OCI-LY7 (cell line): ENCODE data around the gene HS6ST3. TPM values are rescaled to one million over a fixed set of nuclear protein-coding genes. Genes with fewer than 3 reads are reported as not detected.

ENCODE experiments used
- BruUV-seq: library from RNA; stranded (reverse); fragments of 400-500 nt; replicated peaks from 2 replicates; lab custom pipeline; 2021; lab: Mats Ljungman, UMichigan
- CTCF ChIA-PET: fragments of 300-600 bp; sonication (Branson Sonifier 250); formaldehyde crosslinking; loops from one replicate; lab custom pipeline; 2022; ENCODE audit warnings: antibody characterized with exemption; ENCODE audit not compliant: unreplicated experiment; lab: Charles Lee
- POLR2A ChIA-PET: fragments of 300-600 bp; sonication (Branson Sonifier 250); formaldehyde crosslinking; loops from one replicate; lab custom pipeline; 2022; ENCODE audit warnings: antibody characterized with exemption; lab: Charles Lee
- DNase-seq: peaks from one replicate; pipeline ENCODE4 v3.0.0-alpha.2; 2015; ENCODE audit warnings: low spot score
- H2AFZ ChIP-seq: fragments of 200-600 bp; sonication (generic), shearing (Covaris generic); 2 replicates; pipeline ENCODE4 v1.6.1; 2014; ENCODE audit warnings: mild to moderate bottlenecking, antibody characterized with exemption, low read length, moderate library complexity
- H3K27ac ChIP-seq: fragments of 200-600 bp; sonication (generic); 2 replicates; pipeline ENCODE4 v1.5.1; 2014; ENCODE audit warnings: mixed run types, low read depth, mild to moderate bottlenecking, moderate library complexity, low read length, inconsistent platforms; ENCODE audit not compliant: poor library complexity, severe bottlenecking
- H3K36me3 ChIP-seq: fragments of 200-600 bp; sonication (generic); 2 replicates; pipeline ENCODE4 v1.6.1; 2014; ENCODE audit warnings: mild to moderate bottlenecking, antibody characterized with exemption, low read length, moderate library complexity, mixed read lengths; ENCODE audit not compliant: insufficient read depth
- H3K4me1 ChIP-seq: fragments of 200-600 bp; sonication (generic); 2 replicates; pipeline ENCODE4 v1.5.1; 2014; ENCODE audit warnings: mild to moderate bottlenecking, low read length; ENCODE audit not compliant: insufficient read depth, poor library complexity, severe bottlenecking
- H3K4me2 ChIP-seq: fragments of 200-600 bp; sonication (generic); 2 replicates; pipeline ENCODE4 v1.6.1; 2014; ENCODE audit warnings: mild to moderate bottlenecking, low read length
- H3K4me3 ChIP-seq: fragments of 200-600 bp; sonication (generic); 2 replicates; pipeline ENCODE4 v1.5.1; 2014; ENCODE audit warnings: mild to moderate bottlenecking, low read depth, low read length; ENCODE audit not compliant: poor library complexity, severe bottlenecking
- H3K79me2 ChIP-seq: fragments of 200-600 bp; sonication (generic); 2 replicates; pipeline ENCODE4 v1.6.1; 2016; ENCODE audit warnings: low read depth, mild to moderate bottlenecking, low read length, moderate library complexity, mixed read lengths; ENCODE audit not compliant: insufficient read depth
- H3K9me2 ChIP-seq: fragments of 200-600 bp; sonication (generic); 2 replicates; pipeline ENCODE4 v1.6.1; 2016; ENCODE audit warnings: mild to moderate bottlenecking, low read length, mixed read lengths; ENCODE audit not compliant: insufficient read depth
- H3K9me3 ChIP-seq: fragments of 200-600 bp; sonication (generic); 2 replicates; pipeline ENCODE4 v1.6.1; 2014; ENCODE audit warnings: mild to moderate bottlenecking, mixed run types, low read length, mixed read lengths
- H4K20me1 ChIP-seq: fragments of 200-600 bp; sonication (generic); 2 replicates; pipeline ENCODE4 v1.6.1; 2014; ENCODE audit warnings: mild to moderate bottlenecking, antibody characterized with exemption, low read length, moderate library complexity, mixed read lengths; ENCODE audit not compliant: insufficient read depth
- EZH2phosphoT487 ChIP-seq: fragments of 200-600 bp; sonication (generic); IDR thresholded peaks from 2 replicates; pipeline ENCODE4 v1.6.1; 2018; ENCODE audit warnings: low read depth, borderline replicate concordance, mild to moderate bottlenecking, mixed run types, antibody characterized with exemption, low read length, moderate library complexity, mixed read lengths
- intact Hi-C: fragments of 100-400 bp; cut with micrococcal nuclease; formaldehyde crosslinking; loops from one replicate; pipeline ENCODE4 v1.10.0; 2022; ENCODE audit not compliant: unreplicated experiment
- total RNA-seq, 2 experiments: library from RNA; depleted of rRNA in 1 of 2; stranded (reverse); fragments of >200 nt in 1 of 2; shearing (Covaris generic) in 1 of 2; gene quantifications; 2 replicates each; pipeline ENCODE4 v1.2.3, GENCODE V29; 2014 to 2022
- TF ChIP-seq, protein P1 (sequence below): fragments of 200-600 bp; sonication (generic); conservative IDR thresholded peaks from 2 replicates; pipeline ENCODE4 v1.5.1; 2014; ENCODE audit warnings: mild to moderate bottlenecking, antibody characterized with exemption, low read length, moderate library complexity, mixed read lengths

Gene HS6ST3
- total RNA-seq, 2 experiments from 2014 or later, result not detected

DNA sequence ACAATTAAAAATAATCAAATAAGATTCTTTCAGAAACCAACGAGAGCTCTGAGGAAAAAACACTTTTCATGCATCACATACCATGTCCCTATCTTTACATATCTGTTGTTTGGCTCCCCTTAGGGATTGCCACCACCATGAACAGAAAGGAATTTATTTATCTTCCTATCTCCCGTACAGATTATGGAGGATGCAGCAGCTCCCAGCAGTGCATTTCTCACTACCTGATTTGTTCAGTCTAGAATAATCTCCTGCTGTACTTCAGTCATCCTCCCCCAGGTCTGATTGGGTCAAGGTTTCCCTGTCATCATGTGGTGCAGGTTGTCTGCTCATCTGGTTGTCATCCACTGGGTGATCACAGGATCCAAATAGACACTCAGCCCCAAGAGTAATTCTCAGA lies 453.1 kb downstream of the HS6ST3 start:
- ChIA-PET CTCF (no interaction called here), POLR2A (no interaction called here)
- Histone ChIP-seq H3K79me2 (no peaks in the 10 kb centered on the region), H3K4me2 (no peak overlapping the region), H3K4me1 (no peaks in the 10 kb centered on the region), H2AFZ (no peak overlapping the region), H3K36me3 (no peaks in the 10 kb centered on the region), H3K9me2 (no peaks in the 10 kb centered on the region), H3K4me3 (no peak overlapping the region), H3K9me3 (no peaks in the 10 kb centered on the region), H4K20me1 (no peaks in the 10 kb centered on the region), H3K27ac (no peak overlapping the region)
- BruUV-seq, result no TSS peak
- DNase-seq, result no peak
- no peak for TF ChIP-seq EZH2phosphoT487
- TF ChIP-seq, protein P1, sequence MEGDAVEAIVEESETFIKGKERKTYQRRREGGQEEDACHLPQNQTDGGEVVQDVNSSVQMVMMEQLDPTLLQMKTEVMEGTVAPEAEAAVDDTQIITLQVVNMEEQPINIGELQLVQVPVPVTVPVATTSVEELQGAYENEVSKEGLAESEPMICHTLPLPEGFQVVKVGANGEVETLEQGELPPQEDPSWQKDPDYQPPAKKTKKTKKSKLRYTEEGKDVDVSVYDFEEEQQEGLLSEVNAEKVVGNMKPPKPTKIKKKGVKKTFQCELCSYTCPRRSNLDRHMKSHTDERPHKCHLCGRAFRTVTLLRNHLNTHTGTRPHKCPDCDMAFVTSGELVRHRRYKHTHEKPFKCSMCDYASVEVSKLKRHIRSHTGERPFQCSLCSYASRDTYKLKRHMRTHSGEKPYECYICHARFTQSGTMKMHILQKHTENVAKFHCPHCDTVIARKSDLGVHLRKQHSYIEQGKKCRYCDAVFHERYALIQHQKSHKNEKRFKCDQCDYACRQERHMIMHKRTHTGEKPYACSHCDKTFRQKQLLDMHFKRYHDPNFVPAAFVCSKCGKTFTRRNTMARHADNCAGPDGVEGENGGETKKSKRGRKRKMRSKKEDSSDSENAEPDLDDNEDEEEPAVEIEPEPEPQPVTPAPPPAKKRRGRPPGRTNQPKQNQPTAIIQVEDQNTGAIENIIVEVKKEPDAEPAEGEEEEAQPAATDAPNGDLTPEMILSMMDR, result no peak
- intact Hi-C loops, result no loop called here

DNA sequence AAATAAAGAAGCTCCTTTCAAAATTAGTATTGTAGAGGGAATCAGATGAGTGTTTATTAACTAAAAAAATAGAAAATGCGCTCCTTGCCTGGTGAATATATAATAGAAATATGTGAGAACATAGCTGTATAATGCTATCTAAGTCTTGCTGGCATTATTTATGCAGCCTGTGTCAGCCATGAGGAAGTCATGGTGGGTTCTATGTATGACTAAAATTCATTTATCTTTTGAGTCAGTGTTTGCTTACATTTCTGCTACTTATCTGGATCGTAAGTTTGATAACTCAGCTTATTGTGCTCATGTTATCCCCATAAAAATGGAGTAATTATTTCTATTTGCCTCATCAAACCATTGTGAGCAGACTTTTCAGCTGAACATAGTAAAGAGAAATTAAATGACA lies 455.1 kb downstream of the HS6ST3 start:
- Histone ChIP-seq H3K4me1 (no peaks in the 10 kb centered on the region), H3K4me3 (no peak overlapping the region), H3K4me2 (no peak overlapping the region), H3K9me2 (no peaks in the 10 kb centered on the region), H2AFZ (no peak overlapping the region), H3K9me3 (no peaks in the 10 kb centered on the region), H3K36me3 (no peaks in the 10 kb centered on the region), H3K27ac (no peak overlapping the region), H4K20me1 (no peaks in the 10 kb centered on the region), H3K79me2 (no peaks in the 10 kb centered on the region)
- CTCF ChIA-PET, result no interaction called here
- intact Hi-C loops, result no loop called here
- TF ChIP-seq EZH2phosphoT487, result no peak
- TF ChIP-seq, protein P1, result no peak
- no peak for DNase-seq
- POLR2A ChIA-PET, result interaction anchor here (0.7 kb wide), 1 partner anchor 397 kb away, joined by 3 read pairs; no protein-coding TSS in a partner anchor
- no TSS peak for BruUV-seq

DNA sequence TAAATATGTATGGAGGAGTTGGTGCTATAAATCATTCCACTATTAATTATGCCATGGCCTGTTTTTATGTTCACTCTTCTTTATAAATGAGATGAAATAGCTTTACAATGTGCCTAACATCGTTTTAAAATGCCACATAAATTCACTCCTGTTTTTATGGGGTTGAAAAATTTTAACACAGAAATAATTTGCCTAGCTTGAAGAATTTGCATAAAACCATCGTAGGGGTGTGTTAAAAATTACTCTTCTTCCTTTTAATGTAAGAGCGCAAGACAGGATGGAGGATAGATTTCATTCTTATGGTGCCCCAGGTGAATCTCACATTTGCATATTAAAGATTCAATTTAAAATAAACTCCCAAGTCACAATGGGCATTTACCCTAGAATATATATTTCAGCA lies 456.6 kb downstream of the HS6ST3 start:
- no peaks in the 10 kb centered on the region for H3K4me1 ChIP-seq
- no TSS peak for BruUV-seq
- H2AFZ ChIP-seq, result no peak overlapping the region
- H3K27ac ChIP-seq, result no peak overlapping the region
- H3K36me3 ChIP-seq, result no peaks in the 10 kb centered on the region
- H3K79me2 ChIP-seq, result no peaks in the 10 kb centered on the region
- no peaks in the 10 kb centered on the region for H3K9me3 ChIP-seq
- intact Hi-C loops, result no loop called here
- TF ChIP-seq EZH2phosphoT487, result no peak
- TF ChIP-seq, protein P1, result no peak
- POLR2A ChIA-PET, result no interaction called here
- CTCF ChIA-PET, result no interaction called here
- H3K4me2 ChIP-seq, result no peak overlapping the region
- no peaks in the 10 kb centered on the region for H3K9me2 ChIP-seq
- no peak overlapping the region for H3K4me3 ChIP-seq
- DNase-seq, result no peak
- H4K20me1 ChIP-seq, result no peaks in the 10 kb centered on the region
